HG03060 (cell line): Measurements from ENCODE around the gene OR2A7.
"Not testable (repeated sequence)": the region's sequence is repeated elsewhere in the genome, so short reads cannot be mapped to it uniquely, and the experiment has no call there.

Experiments
- ATAC-seq: cut with Tn5 transposase; IDR thresholded peaks from one replicate; pipeline ENCODE4 v1.9.1; 2021; ENCODE audit warnings: low read depth, moderate number of reproducible peaks; ENCODE audit not compliant: unreplicated experiment

Gene OR2A7, protein sequence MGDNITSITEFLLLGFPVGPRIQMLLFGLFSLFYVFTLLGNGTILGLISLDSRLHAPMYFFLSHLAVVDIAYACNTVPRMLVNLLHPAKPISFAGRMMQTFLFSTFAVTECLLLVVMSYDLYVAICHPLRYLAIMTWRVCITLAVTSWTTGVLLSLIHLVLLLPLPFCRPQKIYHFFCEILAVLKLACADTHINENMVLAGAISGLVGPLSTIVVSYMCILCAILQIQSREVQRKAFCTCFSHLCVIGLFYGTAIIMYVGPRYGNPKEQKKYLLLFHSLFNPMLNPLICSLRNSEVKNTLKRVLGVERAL

DNA sequence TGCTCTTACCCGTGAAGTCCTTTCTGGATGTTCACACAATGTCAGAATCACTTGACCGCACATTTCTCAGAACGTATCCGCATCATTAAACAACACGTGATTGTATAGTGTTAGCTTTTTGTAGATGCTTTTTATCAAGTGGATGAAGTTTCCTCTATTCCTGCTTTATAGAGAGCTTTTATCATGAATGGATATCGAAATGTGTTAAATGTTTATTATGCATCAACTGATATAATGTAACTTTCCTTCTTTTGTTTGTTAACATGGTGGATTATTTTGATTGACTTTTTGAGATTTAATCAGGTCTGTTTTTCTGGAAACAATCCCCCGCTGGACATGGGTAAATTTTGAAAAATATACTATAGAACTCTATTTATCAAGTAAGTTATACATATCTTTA lies at the start of gene OR2A7:
Gene OR2A7, minus strand, starts transcription at position 101 of the 400 bp plus-strand sequence. CDS start 5,164 bp downstream, outside the sequence.
- ATAC-seq: not testable (repeated sequence)

DNA sequence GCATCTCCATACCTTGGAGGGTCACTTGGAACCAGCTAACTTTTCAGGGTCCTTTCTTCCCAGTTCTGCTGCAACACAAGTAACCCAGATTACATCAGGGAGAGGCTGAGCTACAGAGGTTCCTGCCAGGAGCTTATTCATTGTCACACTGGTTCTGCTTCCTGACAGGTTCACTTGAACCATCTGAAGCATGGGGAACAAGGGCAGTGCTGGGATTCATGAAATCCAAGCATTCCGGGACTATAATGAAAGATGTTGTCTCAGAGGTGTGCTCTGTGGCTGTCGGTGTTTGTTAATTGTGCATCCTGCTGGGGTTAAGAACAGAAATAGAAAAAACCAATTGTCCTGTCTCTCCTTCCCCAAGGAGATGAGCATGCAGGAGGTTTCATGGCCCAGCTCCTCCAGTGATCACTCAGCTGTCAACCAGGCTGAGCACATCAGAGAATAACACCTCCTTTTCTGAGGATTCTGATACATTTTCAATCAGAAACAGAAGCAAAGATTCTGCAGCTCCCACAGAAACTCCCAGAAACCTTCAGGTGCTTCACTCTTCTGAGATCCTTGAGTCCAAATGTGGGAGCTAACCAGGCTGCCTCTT lies 47.4 kb upstream of the OR2A7 start, which contains the start of gene OR2A1:
Gene OR2A1, plus strand, starts transcription at position 548 of the 598 bp plus-strand sequence. CDS start 5,706 bp downstream, outside the sequence.
- ATAC-seq: not testable (repeated sequence)

DNA sequence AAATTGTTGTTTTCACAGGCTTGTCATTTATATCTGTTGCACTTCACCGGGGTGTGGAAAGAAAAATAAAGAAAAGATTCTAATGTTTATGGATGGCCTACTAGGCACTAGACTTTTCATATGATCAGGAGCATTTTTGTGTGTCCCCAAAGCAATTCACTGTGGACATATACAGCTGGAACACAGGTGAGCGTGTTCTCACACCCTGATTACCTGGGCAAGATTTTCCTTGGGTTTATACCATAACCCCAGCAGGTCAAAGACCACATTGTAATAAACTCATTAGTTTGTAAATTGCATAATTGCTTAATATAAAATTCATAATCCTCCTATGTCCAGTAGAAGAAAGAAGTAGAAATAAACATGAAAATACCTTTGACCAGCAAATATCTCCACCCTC lies 46.6 kb upstream of the OR2A7 start:
- ATAC-seq: not testable (repeated sequence)

DNA sequence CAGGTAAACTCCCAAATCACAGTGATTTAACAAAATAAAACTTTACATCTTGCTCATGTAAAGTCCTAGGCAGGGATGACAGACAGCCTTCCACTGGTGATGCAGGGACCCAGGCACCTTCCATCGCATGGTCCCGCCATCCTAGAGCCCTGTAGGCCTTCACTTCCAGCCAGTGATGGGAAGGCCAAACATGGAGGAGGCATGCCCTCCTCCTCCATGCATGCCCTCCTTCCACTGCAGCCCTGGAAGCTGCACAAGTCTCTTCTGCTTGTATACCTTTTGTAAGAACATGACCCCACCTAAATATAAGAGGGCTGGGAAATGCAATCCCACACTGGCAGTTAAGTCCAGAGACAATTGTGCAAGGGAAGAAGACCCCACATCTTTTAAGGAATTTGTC lies 45.1 kb upstream of the OR2A7 start:
- not testable (repeated sequence) for ATAC-seq

DNA sequence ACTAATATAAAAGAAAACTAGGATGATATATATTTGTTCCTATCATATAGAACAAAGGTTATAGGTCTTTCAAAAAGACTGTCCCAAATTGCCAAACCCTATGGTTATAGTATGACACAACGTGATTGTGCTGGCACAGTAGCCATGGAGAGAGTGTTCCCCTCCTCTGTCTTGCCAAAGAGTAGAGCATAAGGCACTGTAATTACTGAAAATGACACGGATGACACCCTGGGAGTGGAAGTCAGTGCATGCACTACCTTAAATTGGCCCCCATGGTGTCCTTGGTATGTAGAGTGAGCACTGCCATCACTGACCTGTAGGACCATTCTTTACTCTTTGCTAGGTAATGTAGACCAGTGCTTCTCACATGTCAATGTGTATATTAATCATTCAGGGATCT lies 40.6 kb upstream of the OR2A7 start:
- ATAC-seq: not testable (repeated sequence)

DNA sequence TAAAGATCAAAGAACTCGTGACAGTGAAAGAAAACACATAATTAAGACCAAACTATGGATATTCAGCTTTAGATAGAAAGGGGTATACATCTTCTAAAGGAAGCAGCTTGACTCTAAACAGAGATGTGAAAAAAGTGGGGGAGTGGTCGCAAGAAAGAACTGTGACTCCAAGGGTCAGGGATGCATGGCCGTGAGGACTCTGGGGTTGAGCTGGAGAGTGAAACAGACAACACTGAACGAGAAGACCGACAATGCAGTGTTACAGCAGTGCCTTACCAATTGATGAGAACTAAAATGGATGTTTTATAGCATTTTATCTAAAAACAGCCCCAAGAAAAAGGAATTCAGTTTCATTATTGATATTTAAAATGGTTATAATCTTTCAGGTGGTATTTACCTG lies 39.0 kb upstream of the OR2A7 start:
- ATAC-seq: not testable (repeated sequence)

DNA sequence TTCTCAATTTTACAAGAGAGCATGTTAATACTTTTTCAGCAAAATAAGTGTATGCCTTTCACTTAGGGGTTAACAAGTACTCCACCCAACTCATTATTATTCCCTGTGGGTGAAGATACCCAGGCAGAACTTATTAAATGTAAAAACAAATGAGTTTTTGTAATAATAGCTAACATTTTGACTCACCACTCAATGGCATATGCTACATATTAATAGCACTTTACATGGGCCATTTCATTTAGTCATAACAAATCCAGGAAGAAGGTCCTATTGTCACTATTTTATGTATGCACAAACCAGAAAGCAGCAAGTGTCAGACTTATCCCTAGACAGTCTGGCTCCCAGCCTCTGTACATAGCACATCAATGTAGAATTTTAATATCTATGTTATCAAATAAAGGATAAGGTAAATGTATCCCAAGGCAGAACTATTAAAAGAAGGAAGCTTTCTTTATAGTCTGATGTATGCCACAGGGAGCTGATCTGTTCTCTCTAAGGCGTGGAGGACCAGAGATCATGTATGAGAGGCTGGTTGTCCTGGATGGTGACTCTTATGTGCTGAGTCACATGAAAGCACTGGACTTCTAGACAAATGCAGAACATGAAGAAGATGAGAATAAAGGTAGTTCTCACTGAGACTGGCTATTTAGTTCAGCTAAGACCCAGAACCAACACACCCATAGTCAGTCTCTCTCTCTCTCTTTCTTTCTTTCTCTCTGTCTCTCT lies 38.1 kb upstream of the OR2A7 start:
- not testable (repeated sequence) for ATAC-seq

DNA sequence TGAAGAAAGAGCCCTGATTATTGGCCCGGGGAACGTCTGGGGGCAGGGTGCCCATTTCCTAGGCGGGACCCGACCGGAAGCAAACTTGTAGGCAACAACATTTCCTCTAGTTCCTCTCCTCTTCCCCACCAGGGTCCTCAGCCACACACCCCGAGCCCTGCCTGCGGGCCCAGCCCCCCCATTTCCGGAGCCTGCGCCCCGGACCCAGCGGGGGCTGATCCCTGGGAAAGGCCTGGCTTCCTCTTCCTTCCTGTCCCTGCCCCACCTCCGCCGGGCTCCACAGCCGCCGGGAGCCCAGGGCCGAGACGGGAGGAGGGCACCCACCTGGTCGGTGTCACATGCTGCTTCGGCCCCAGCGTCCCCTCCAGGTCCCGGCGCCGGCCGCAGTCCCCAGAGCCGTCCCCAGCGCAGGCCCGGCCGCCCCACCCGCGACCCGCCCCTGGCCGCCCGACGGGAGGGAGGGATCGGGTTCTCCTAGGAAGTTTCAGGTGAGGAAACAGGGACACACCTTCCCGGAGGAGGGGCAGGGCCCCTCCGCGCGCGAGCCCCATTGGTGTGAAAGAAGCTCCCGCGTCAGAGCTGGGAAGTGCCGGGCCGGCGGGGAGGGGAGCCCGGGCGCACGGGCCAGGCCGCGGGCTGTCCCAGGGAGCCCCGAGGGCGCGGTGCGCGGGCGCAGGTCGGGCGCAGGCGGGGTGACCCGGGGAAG lies 29.4 kb upstream of the OR2A7 start:
- ATAC-seq: peak; percentile 38

DNA sequence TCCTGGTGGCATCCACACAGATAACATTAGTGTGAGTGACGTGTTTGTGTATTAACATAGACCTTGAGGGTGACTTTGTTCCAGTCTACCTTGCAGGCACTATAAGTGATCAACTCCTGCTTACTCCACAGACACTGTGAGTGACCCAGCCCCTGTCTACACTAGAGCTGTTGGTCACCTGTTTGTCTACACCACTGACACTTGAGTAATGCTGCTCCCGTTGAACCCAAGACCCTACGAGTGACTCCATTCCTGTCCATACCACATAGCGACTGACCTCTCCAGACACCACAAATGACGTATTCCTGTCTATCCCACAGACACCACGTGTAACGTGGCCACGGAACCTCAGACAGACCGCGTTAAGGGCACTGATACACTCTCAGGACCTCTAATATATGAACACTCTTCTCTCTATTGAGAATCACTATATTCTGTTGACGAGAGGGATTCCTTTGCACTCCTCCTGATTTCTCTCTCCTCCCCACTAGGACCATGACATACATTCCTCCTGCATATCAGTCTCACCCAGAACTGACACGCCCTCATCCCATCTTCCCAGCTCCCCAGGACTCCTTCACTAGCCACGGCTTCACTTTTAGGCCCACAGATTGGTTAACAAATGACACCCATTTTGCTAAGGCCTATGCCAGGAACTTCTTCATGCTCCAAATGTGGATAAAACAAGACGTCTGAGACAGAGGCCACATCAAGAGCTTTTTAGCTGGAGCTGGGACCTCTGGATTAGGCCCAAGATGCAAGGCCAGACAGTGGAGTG lies 28.0 kb upstream of the OR2A7 start:
- not testable (repeated sequence) for ATAC-seq

DNA sequence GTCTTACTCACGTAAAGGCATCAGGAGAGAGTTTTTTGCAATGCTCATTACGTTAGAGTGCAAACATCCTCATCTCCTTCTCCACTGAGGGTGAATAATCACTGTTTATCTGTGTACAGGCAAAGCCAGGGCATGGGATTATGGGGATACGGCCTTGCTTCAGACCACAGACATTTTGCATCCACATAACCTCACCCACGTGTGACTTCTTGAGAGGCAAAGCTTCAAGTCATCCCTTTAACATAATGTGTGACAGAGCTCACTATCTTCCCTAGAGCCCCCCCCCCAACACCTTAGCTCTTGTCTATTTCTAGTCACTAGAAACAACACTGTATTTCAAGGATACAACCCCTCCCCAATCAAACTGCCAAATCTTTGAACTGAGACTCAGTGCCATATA lies 27.0 kb upstream of the OR2A7 start:
- ATAC-seq: not testable (repeated sequence)

DNA sequence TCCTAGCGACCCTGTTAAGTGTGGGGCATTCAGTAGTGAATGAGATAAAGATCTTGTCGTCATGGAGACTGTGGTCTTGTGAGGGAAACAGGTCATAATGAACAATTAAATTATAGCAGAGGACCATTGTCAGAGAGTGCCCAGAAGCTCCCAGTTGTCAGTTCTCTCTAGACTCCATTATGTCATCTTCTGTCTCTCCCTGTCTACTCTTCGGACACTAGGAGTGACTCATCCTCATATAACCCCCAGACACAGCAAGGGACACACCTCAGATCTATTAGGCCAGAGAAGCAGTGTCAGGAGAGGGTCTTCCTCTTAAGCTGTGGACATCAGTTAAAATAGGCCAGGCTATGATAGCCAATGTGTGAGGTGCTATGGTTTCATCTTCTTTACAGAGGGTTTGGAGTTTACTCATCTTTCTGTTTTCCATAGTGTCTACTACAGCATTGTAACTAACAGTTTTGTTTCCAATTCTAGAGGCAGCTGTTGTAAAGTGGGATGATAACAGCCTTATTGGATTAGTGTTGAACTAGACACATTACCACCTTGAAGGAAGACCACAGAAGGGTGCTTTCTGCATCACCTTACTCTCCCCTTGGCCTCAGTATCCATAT lies 22.7 kb upstream of the OR2A7 start:
- not testable (repeated sequence) for ATAC-seq

DNA sequence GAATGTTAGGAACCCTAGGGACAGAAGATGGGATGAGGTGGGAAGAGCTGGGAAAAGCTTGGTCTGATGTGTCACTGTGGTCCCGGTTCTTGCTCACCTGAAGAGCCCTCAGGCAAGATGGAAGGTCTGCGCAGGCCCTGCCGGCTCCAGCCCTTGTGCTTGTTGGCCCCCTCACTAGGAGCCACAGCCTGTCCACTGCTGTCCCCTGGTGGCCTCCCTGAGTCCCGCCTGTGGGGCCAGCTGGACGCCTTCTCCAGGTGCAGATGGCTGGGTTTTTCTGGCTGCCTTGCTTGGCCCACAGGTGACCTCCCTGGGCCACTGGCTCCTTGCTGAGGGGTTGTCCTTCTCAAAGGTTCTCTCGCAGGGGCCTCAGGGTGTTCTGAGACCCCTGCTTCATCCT lies 19.1 kb upstream of the OR2A7 start:
- ATAC-seq: not testable (repeated sequence)

DNA sequence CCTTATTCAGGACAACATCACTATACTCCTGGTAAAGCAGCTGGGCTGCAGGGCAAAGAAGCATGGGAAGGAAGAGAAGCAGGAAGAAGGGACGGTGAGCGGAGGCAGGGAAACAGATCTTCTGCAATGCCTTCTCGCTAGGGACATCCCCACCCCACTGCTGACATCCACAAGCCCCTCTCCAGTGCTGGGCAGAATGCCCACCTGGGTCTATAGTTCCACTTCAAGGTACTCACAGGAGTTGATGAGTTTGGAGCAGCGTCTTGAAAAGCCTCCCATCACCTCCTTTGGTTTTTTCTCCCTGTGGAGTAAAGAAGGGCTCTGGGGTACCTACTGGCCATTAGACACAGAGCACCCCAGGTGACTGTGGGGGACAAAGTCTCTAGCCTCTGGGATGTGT lies 17.9 kb upstream of the OR2A7 start:
- ATAC-seq: not testable (repeated sequence)

DNA sequence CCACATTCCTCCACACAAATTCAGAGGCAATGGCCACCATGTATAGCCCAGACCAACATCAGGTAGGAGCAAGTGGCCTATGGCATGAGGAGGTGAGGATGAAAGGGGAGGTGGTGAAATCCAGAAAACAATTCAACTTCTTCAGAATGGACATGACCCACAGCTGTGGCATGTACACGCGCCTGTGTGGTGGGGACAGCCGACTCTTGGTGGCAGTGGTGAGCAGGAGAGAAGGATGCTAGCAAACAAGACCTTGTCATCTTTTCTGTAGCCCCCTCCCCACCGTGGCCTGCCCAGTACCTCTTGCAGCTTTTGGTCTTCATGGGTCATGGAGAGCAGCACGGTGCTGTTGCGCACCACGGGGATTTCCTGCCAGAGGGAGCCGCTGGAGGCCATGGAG lies 17.4 kb upstream of the OR2A7 start:
- not testable (repeated sequence) for ATAC-seq

DNA sequence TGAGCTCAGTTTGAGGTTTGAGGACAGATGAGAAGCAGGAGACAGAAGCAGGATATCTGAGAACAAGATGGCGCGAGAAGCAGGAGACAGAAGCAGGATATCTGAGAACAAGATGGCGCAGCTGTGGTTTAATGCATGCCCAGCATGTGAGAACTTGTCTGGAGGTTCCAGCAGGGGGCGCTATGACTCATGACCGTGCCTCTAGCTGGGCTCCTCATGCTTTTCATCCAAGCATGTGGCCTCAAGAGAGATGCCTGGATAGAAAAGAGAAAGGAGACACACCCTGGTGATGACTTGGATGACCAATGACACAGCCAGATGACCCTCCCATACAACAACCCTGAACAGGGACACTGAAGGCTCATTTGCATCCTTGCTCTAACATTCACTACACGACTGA lies 15.4 kb upstream of the OR2A7 start:
- not testable (repeated sequence) for ATAC-seq

DNA sequence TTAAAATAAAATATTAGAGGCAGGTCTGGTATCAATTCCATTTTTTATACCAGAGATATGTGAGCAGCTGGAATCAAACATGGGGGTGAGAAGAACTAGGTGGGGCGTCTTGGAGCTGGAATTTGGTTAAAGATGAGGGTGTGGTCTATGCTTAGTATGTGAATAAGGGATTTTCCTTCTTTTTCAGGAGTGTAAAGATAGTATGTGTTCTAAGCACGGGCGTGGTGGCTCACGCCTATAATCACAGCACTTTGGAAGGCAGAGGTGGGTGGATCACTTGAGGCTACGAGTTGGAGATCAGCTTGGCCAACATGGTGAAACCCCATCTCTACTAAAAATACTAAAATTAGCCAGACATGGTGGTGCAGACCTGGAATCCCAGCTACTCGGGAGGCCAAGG lies 10.7 kb upstream of the OR2A7 start:
- not testable (repeated sequence) for ATAC-seq

DNA sequence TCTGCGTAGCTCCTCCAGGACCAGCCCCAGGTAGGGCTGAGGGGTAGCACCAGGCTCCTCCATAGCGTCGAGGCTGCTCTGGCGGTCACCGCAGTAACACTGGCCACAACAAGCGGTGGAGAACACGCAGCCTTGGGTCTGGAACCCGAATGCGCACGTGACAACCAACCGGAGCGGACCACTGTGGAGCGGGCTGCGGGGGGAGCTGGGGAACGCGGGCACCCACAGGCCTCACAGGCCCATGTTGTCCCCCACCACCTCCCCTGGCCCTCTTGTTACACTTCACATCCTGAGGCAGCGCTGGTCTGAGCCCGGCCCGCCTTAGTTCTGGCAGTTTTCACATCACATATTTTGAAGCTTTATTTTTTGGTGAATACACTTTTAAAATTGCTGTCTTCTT lies 4.6 kb upstream of the OR2A7 start, which contains the start of gene CTAGE8:
Gene CTAGE8, minus strand, starts transcription at position 101 of the 400 bp plus-strand sequence. Its CDS starts 38 bp downstream, at position 63.
- ATAC-seq: not testable (repeated sequence)

DNA sequence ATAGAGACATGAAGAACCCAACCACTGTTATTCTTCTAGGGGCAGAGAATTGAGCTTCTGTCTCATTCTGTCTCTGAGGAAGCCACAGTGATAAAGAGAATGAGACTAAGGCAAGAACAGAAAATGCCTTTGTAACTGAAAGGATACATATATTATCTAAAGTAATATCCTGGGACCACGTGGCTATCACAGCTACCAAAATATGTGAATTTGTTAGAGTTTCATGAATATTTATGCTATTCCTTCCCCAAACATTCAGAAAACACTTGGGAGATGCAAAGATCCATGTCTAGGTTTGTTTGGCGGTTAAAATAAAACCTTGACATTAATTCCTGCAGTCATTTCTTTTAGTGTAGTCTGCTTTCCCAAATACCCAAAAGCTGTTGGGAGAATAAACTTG lies 2.5 kb downstream of the OR2A7 start:
- ATAC-seq: not testable (repeated sequence)

DNA sequence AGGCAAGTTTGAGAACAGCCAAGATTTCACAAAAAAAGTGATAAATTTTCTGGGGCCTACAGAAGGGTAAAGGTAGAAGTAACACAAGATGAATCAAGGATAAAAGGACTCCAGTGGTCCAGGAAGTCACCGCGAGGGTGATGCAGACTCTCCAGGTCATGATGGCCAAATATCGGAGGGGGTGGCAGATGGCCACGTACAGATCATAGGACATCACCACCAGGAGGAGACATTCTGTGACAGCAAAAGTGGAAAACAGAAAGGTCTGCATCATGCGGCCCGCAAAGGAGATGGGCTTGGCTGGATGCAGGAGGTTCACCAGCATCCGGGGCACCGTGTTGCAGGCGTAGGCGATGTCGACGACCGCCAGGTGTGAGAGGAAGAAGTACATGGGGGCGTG lies 5.5 kb downstream of the OR2A7 start:
- ATAC-seq: not testable (repeated sequence)
